Glutamatergic neuron (in vitro differentiated cells): Measurements from ENCODE around the gene SNRNP27. TPM values are rescaled to one million over a fixed set of nuclear protein-coding genes. Genes with fewer than 3 reads are reported as not detected.

ENCODE experiments used
- DNase-seq: peaks from one replicate; pipeline ENCODE4 v3.0.0; 2022
- H3K27ac Mint-ChIP-seq: one replicate; pipeline ENCODE4 v1.8.0; 2020; ENCODE audit warnings: mild to moderate bottlenecking, mixed read lengths, inconsistent platforms; ENCODE audit not compliant: unreplicated experiment
- H3K27me3 Mint-ChIP-seq: one replicate; pipeline ENCODE4 v1.8.0; 2020; ENCODE audit warnings: mild to moderate bottlenecking, moderate library complexity, mixed read lengths, inconsistent platforms; ENCODE audit not compliant: unreplicated experiment
- H3K36me3 Mint-ChIP-seq: one replicate; pipeline ENCODE4 v1.8.0; 2020; ENCODE audit warnings: mild to moderate bottlenecking, mixed read lengths, inconsistent platforms; ENCODE audit not compliant: unreplicated experiment
- H3K4me1 Mint-ChIP-seq: one replicate; pipeline ENCODE4 v1.8.0; 2020; ENCODE audit warnings: mild to moderate bottlenecking, low read depth, mixed read lengths, inconsistent platforms; ENCODE audit not compliant: unreplicated experiment
- H3K4me3 Mint-ChIP-seq: one replicate; pipeline ENCODE4 v1.8.0; 2020; ENCODE audit warnings: mild to moderate bottlenecking, mixed read lengths, inconsistent platforms; ENCODE audit not compliant: unreplicated experiment
- H3K9me3 Mint-ChIP-seq: one replicate; pipeline ENCODE4 v1.8.0; 2020; ENCODE audit warnings: mild to moderate bottlenecking, moderate library complexity, mixed read lengths, inconsistent platforms; ENCODE audit not compliant: unreplicated experiment
- CTCF ChIP-seq: fragments of 200-600 bp; sonication (generic); IDR thresholded peaks from one replicate; pipeline ENCODE4 v1.5.0; 2021; ENCODE audit not compliant: partially characterized antibody, unreplicated experiment
- total RNA-seq: library from RNA; stranded (reverse); fragmentation: NEBNext Ultra II Directional; extraction: Animal tissue kit (Norgen Biotek cat#: 25700); gene quantifications from one replicate; pipeline ENCODE4 v1.2.1, GENCODE V29; 2021; ENCODE audit not compliant: unreplicated experiment

Gene SNRNP27
- total RNA-seq, 1 donor from 2014 or later: 93.7 TPM

- Mint-ChIP-seq H3K27me3 (peaks cover 5% of the 10 kb centered on the region), H3K27ac (no peak overlapping the region), H3K4me3 (no peak overlapping the region), H3K4me1 (no peaks in the 10 kb centered on the region), H3K36me3 (no peaks in the 10 kb centered on the region), H3K9me3 (peaks cover 5% of the 10 kb centered on the region)
- no peak for DNase-seq
- TF ChIP-seq CTCF: peak; percentile 57
Observed at GRCh38 chr2:69911985-69912563, 18.3 kb downstream of the SNRNP27 start.

DNA sequence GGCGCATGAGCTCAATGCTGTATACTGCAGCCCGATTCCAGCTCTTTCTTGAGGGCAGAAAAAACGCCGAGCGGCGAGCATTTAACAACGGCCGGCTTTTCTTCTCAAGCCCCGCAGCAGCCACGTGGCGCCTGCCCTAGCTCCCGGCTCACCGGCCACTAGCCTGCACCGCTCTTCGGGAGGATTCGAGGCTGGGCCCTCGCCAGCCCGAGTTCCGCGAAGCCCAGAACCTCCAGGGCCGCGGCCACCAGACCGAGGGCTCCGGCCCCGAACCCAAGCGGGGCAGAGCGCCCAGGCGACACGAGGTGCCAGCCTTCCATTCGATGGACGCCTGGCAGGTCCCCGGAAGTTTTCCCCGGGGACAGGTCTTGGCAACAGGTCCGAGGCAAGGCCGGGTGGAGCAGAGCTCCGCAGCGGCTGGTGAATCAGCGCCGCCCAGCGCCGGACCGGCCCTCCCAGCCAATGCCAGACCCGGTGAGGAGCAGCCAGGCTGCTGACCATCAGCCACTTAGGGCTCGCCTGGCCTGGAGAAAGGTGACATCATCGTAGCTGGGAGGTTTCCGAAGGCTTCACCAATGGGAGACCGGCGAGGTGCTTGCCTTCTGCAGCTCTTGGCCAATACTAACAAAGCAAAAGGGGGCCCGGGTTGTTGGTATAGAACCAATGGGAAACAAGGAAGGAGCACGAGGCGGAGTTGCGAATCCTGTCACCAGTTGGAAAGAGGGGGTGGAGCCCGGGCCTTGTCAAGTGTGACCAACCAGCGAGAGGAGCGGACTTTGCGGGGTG is 20.6 kb downstream of the SNRNP27 start:
- H3K9me3 Mint-ChIP-seq: peaks cover 5% of the 10 kb centered on the region
- H3K27ac Mint-ChIP-seq: peak overlapping the region; percentile 95
- no peak for TF ChIP-seq CTCF
- H3K36me3 Mint-ChIP-seq: no peaks in the 10 kb centered on the region
- peak; percentile 97 for DNase-seq
- H3K27me3 Mint-ChIP-seq: peaks cover 5% of the 10 kb centered on the region
- peak overlapping the region; percentile 85 for H3K4me3 Mint-ChIP-seq
- H3K4me1 Mint-ChIP-seq: no peaks in the 10 kb centered on the region

GRCh38 chr2:69914950-69915945 is 21.5 kb downstream of the SNRNP27 start, which contains the start of gene MXD1:
Gene MXD1 (plus strand): TSS chr2:69915109. CDS start chr2:69915331, 222 bp downstream.
- Mint-ChIP-seq H3K27ac (peak within 1 kb of the TSS; percentile 95), H3K27me3 (peaks cover 5% of the 10 kb centered on the region)

GRCh38 chr2:69916106-69916505 is 22.4 kb downstream of the SNRNP27 start:
- H3K9me3 Mint-ChIP-seq: peaks cover 5% of the 10 kb centered on the region
- peak overlapping the region; percentile 76 for H3K4me3 Mint-ChIP-seq
- no peaks in the 10 kb centered on the region for H3K36me3 Mint-ChIP-seq
- no peak overlapping the region for H3K27ac Mint-ChIP-seq
- peaks cover 5% of the 10 kb centered on the region for H3K27me3 Mint-ChIP-seq
- TF ChIP-seq CTCF: no peak
- no peak for DNase-seq
- H3K4me1 Mint-ChIP-seq: no peaks in the 10 kb centered on the region

More at GRCh38 chr2:69914950-69915945, 21.5 kb downstream of the SNRNP27 start, which contains the start of gene MXD1:
- no peaks in the 10 kb centered on the region for H3K4me1 Mint-ChIP-seq
- H3K36me3 Mint-ChIP-seq: no peaks in the 10 kb centered on the region
- peaks cover 5% of the 10 kb centered on the region for H3K9me3 Mint-ChIP-seq
- H3K4me3 Mint-ChIP-seq: peak within 1 kb of the TSS; percentile 85
- DNase-seq: peak; percentile 99
- TF ChIP-seq CTCF: no peak
